SK-MEL-5 (cell line): ENCODE measurements around the gene TDG. TPM values are rescaled to one million over a fixed set of nuclear protein-coding genes. Genes with fewer than 3 reads are reported as not detected.

Experiments
- DNase-seq: peaks from one replicate; pipeline ENCODE4 v3.0.0-alpha.2; 2016; ENCODE audit warnings: low read depth, low spot score
- in situ Hi-C: cut with HindIII; loops from 2 replicates; pipeline ENCODE4 v1.10.0; 2016; ENCODE audit warnings: low sequenced_read_pairs, high pct_unique_total_duplicates, low pct_unique_long_range_greater_than_20kb
- polyA plus RNA-seq, 2 experiments: library from polyadenylated mRNA; depleted of rRNA; stranded (reverse); fragments of >200 nt; gene quantifications; 2 replicates each; pipeline ENCODE4 v1.2.3, GENCODE V29; 2015
- total RNA-seq: library from RNA; depleted of rRNA; stranded (reverse); fragments of >200 nt; shearing (Covaris generic); gene quantifications from 2 replicates; pipeline ENCODE4 v1.2.3, GENCODE V29; 2014; rRNA removed

TDG gene
- total RNA-seq, result 28.5 and 29.0 TPM in 2 replicates
- polyA plus RNA-seq (2015; cell fraction: cytosol; rRNA removed), result 18.4 and 23.8 TPM in 2 replicates
- polyA plus RNA-seq (2015; cell fraction: nucleus; rRNA removed), result 51.8 and 67.4 TPM in 2 replicates

DNA sequence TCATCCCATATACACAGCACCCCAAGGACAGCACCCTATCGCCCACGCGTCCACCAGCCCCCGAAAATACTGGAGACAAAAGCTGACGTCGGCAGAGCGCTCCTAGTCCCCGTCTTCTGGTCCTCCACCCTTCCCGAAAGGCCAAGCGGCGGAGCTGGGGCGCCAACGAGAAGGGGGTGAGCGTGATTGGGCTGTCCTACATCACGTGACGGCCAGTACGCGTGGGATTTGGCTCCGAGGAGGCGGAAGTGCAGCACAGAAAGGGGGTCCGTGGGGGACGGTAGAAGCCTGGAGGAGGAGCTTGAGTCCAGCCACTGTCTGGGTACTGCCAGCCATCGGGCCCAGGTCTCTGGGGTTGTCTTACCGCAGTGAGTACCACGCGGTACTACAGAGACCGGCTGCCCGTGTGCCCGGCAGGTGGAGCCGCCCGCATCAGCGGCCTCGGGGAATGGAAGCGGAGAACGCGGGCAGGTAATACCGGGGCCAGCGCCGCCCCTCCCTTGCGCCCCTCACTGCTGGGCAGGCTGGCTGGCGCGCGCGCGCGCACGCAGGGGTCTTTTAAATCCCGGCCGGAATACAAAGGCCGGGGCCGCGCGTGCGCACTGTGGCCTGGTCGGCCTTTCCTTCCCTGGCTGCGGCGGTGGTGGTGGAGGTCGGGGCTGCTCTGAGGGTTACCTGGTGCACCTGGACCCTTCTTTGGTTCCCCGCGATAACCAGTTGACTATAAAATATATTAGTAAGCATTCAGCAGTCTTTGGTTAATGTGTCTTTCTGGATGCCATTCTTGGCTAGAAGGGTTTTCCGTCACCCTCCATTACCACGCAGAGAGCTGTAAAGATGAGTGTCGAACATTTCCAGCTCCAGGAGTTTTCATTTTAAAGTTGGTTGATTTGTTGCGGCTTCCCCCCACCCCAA lies at the start of gene TDG:
TDG (plus strand) TSS at position 283 of the 915 bp plus-strand sequence; CDS start at position 449, 166 bp downstream.
- peak; percentile 99 for DNase-seq
- in situ Hi-C loops, result no loop called here

DNA sequence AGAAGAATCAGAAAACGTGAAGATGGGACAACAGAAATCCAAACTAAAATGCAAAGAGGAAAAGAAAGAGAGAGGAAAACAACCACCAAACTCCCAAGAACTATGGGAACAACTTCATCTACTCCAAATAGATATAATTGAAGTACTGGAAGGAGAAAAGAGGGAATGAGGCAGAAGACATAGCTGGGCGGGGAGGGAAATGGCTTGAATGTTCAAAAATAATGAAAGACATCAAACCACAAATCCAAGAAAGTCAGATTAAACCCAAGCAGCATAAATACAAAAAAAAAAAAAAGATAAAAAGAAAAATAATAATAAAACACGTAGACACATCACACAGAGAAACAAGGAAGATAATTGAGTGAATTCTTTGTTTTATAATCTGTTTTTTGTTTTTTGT lies 47.8 kb upstream of the TDG start:
- no peak for DNase-seq
- in situ Hi-C loops, result no loop called here

DNA sequence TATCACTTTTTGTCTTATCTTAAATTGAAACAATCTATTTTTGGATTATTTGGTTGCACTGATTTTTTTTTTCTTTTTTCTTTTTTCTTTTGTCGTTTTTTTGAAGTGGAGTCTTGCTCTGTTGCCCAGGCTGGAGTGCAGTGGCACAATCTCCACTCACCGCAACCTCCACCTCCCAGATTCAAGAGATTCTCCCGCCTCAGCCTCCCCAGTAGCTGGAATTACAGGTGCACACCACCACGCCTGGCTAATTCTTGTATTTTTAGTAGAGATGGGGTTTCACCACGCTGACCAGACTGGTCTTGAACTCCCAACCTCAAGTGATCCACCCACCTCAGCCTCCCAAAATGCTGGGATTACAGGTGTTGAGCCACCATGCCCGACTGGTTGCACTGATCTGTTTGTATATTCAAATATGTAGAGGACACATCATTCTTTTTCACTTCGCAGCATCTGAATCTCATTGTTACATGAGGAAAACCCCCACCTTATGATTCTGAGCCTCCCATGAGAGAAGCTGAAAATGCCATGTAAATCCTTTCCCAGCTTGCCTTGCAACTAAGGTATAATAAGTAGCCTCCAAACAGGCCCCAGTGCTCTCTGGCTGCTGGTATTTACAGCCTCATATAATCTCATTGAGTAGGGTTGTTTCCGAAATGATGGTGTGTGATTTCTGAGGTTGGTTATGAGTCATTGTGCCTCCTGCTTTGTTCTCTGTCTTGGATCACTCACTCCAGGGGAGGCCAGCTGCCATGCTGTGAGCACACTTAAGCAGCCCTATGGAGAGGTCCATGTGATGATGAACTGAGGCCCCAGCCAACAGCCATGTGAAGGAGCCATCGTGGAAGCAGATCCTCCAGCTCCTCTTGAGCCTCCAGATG lies 40.7 kb upstream of the TDG start:
- DNase-seq, result peak; percentile 63
- in situ Hi-C loops, result no loop called here

DNA sequence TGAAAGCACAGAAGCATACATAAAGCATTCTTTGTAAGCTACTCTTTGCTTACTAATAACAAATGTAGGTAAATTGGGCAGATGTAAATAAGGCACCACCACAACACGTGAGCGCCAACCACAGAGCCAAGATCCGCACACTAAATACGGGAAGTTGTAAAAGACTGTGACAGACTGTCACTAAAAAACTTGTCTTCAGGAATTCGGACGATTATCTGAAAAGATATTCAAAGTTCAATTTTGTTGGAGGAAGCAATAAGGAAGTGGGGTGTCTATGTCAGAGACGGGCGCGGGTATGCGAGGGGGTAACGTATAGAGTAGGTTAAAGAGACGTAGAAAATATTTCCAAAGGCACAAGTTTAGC lies 37.0 kb upstream of the TDG start:
- DNase-seq, result no peak
- in situ Hi-C loops, result no loop called here

DNA sequence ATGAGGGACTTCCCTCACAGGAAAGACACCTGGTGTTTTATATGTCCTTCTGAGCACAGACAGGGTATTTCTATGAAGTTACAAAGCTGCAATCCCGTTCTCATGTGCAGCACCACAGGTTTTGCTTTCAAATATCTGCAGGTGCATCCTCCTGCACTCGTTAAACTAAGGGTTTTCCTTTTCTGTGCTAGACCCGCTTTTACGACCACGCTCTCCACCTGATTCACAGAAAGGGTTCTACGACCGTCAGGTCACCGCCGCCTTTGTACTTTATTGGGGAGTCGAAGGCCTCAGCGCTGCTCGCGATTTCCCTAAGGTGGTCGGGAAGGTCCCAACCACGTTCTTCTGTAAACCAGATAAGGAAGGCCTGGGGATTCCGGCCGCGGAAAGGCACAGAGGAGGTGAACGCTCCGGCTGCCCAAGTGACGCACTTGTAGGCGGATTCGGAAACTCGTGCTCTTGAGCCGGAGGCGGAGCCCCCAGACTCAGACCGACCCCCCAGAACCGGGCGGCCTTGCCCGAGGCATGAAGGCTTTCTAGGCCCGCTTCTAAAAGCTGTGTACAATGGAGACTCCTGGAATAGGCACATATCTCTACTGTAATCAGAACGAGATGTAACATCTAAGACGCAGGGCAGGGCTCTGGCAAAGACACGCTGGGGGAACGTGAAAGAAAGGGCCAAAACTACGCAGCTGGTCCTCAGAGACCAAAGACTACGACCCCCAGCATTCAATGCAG lies 36.5 kb upstream of the TDG start:
- in situ Hi-C loops, result no loop called here
- peak; percentile 94 for DNase-seq

DNA sequence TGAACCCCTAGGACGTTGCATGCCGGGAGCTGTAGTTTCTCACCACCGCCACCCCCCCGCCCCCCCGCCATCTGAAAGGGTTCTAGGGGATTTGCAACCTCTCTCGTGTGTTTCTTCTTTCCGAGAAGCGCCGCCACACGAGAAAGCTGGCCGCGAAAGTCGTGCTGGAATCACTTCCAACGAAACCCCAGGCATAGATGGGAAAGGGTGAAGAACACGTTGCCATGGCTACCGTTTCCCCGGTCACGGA lies 36.0 kb upstream of the TDG start:
- no peak for DNase-seq
- in situ Hi-C loops, result no loop called here

DNA sequence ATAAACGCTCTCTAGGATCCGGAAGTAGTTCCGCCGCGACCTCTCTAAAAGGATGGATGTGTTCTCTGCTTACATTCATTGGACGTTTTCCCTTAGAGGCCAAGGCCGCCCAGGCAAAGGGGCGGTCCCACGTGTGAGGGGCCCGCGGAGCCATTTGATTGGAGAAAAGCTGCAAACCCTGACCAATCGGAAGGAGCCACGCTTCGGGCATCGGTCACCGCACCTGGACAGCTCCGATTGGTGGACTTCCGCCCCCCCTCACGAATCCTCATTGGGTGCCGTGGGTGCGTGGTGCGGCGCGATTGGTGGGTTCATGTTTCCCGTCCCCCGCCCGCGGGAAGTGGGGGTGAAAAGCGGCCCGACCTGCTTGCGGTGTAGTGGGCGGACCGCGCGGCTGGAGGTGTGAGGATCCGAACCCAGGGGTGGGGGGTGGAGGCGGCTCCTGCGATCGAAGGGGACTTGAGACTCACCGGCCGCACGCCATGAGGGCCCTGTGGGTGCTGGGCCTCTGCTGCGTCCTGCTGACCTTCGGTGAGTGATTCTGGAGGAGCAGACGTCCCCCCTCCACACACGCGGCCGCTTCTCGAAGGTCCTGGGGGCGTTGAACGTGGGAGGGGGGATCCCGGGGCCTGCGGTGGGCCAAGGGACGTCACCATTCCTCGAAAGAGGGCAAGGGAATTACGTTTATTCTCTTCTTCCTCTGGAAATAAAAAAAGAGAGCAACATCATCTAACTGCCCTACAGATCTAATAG lies 35.5 kb upstream of the TDG start, which contains the start of gene HSP90B1:
HSP90B1 (plus strand) TSS at position 377 of the 753 bp plus-strand sequence; CDS start at position 483, 106 bp downstream.
- in situ Hi-C loops, result no loop called here
- DNase-seq, result peak; percentile 100

DNA sequence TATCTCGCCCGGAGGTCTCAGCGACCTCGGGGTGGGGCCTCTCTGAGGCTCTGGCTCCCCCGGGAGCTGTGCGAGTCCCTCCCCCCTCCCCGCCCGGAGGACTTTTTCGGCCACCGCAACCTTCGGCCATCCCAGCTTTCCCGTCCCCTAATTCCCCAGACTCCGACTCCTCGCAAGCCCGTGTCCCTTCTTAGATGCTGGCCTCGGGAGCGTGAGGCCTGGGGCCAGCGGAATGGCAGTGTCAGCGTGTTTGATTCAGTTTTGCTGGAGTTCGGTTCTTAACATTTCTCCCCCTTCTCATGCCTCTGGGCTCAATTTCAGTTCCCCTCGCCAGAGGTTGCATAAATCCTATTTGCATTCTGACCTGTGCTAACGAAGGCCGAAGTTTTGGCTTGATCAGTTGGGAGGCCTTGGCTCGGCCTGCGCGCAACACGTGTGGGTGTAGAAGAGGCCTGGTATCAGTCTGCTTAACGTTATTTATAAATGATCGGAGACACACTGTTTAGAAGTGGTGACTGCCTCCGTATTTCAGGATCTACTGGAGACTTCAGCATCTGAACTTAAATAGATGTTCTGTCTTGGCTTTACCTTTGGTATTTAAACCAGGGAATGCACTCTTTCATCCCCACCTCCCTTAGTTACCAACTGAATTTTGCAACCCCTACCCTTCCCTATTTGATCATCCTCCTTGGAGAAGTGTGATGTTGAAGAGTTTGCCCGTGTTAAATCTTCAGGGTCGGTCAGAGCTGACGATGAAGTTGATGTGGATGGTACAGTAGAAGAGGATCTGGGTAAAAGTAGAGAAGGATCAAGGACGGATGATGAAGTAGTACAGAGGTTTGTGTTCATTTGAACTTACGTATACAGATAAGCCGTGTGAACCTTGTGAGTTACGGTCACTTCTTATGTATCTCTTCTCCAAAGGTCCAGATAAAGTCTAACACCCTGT lies 34.6 kb upstream of the TDG start:
- DNase-seq, result no peak
- in situ Hi-C loops, result no loop called here

DNA sequence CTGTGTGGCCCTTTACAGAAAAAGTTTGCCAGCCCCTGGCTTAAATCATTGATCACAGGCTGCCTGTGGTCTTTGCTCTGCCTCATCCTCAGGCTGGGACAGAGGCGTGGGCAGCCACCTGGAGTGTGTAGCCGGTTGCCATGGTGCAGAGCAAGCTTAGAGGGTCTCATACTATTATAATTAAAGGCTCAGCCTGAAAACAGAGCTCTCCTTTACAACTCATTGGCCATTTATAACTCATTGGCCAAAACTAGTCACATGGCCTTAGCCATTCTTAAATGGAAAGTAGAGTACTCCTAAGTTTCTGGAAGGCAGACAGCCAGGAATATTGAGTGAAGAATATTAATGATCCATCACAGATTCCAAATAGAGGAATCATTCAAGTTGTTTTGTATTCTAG lies 32.4 kb upstream of the TDG start:
- in situ Hi-C loops, result no loop called here
- no peak for DNase-seq

DNA sequence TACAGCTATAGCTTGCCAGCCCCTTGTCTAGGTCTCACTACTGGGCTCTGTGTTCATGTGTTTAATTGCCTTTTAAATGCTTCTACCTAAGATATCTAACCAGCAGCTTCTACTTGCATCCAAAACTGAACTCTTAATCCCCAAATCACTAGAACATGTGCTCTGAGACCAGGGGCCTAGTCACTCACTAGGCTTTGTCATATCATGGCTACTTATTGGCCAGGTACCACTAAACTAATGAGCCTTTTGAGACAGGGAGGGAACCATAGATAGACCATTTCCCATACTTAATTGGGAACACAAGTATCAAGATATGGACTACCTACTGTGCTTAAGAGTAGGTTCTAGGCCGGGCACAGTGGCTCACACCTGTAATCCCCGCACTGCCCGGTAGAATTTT lies 29.0 kb upstream of the TDG start:
- in situ Hi-C loops, result no loop called here
- DNase-seq, result no peak

DNA sequence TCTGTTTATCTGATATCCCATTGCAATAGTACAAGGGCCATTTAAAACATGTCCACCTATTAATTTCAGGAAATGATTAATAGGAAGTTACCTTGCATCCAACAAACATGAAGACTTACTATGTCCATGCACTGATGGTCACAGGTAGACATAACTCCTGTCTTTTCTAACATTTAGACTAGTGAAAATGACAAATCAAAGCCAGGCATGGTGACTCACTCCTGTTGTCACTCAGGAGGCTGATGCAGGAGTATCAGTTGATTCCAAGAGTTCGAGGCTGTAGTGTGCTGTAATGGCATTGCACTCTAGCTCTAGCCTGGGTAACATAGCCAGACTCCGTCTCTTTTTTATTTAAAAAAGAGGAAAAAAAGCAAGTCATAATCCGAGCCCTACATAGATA lies 20.7 kb upstream of the TDG start:
- in situ Hi-C loops, result no loop called here
- no peak for DNase-seq

DNA sequence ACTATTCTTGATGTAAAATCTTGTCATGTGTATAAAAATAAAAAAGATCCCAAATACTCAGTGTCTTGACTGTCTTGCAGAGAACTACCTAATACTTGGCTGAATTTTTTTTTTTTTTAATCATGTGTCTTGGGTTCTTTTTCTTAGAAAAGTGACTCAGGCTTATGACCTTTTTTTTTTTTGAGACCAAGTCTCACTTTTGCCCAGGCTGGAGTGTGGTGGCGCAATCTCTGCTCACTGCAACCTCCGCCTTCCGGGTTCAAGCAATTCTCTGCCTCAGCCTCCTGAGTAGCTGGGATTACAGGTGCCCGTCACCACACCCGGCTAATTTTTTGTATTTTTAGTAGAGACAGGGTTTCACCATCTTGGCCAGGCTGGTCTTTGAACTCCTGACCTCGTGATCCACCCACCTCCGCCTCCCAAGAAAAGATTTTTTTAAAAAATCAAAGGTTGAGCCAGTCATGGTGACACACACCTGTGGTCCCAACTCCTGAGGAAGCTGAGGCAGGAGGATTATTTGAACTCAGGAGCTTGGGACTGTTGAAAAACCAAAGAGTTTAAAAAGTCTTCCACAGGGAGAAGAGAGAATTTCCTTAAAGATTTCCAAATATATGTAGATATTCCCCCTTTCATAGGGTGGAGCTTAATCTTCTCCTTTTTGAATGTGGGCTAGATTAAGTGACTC lies 17.7 kb upstream of the TDG start:
- no peak for DNase-seq
- in situ Hi-C loops, result no loop called here

DNA sequence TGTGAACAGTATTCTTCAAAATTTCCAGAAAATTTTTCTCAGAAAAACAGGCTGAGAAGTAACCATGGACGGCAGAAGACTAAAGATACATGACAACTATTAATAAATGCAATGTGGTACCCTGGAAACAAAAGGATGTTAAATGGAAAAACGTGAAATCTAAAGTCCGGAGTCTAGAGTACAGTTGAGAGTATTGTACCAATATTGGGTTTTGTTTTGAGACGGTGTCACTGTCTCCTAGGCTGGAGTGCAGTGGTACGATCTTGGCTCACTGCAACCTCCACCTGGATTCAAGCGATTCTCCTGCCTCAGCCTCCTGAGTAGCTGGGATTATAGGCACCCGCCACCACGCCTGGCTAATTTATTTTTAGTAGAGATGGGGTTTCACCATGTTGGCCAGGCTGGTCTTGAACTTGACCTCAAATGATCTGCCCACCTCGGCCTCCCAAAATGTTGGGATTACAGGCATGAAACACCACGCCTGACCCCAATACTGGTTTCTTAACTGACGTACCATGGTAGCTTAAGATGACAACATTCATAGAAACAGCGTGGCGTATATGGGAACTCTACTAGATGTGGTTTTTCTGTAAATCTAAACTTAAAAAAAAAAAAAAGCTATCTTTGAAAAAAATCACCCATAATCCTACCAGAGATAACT lies 16.8 kb upstream of the TDG start:
- no peak for DNase-seq
- in situ Hi-C loops, result no loop called here

DNA sequence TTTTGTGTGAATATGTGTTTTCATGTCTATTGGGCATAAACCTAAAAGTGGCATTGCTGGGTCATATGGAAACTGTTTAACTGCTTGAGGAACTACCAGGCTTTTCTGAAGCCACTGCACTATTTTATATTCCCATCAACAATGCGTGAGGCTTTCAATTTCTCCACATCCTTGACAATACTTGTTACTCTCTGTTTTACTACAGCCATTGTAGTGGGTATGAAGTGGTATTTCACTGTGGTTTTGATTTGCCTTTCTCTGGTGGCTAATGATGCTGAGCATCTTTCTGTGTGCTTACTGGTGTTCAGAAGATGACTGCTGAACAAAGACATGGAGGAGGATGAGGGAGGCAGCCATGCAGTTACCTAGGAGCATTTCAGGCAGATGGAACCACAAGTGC lies 13.2 kb upstream of the TDG start:
- DNase-seq, result no peak
- in situ Hi-C loops, result no loop called here

DNA sequence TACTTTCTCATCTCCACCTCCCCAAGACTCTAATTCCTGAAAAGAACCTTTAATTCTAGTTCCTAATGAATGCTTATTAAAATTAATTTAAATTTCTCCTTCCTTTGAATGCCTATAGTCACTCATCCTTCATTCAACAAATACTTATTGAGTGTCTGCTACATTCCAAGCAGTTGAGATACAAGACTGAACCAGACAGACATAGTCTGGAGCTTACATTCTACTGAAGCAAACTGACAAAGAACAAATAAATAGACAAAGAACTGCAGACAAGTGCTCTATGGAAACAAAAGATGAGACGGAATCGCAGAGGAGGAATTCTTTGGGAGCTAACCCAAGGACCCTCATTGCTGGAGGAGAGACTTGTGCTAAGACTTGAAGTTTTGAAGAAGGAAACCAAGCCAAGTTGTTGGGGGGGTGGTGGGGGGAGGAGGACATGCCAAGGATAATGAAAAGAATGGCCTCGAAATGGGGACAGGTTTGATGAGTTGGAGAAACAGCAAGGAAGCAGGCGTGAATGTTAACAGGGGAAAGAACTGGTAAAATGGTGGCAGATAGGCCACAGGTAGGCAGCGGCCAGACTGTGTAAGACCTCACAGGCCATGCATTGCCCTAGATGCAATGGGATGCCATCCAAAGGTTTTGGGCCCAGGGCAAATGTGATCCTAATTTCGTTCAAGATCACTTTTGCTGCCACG lies 9.7 kb upstream of the TDG start:
- in situ Hi-C loops, result no loop called here
- no peak for DNase-seq
